NCI-H510A (cell line): Measurements from ENCODE around the gene ABCC6.
"Not testable (repeated sequence)": the region's sequence is repeated elsewhere in the genome, so short reads cannot be mapped to it uniquely, and the experiment has no call there.

Experiments
- DNase-seq: peaks from one replicate; lab custom pipeline; 2025; lab: John Stamatoyannopoulos, UW

ABCC6 gene

GRCh38 chr16:16190546-16190945 lies 32.7 kb downstream of the ABCC6 start:
- no peak for DNase-seq

GRCh38 chr16:16189842-16190241 lies 33.5 kb downstream of the ABCC6 start:
- DNase-seq = no peak

- DNase-seq = no peak
These were observed 34.5 kb downstream of the ABCC6 start for GRCh38 chr16:16188827-16189226.

- DNase-seq = no peak
These were observed 36.5 kb downstream of the ABCC6 start for GRCh38 chr16:16186820-16187219.

GRCh38 chr16:16185095-16185494 lies 38.2 kb downstream of the ABCC6 start:
- no peak for DNase-seq

GRCh38 chr16:16184594-16184993 lies 38.7 kb downstream of the ABCC6 start:
- no peak for DNase-seq

- DNase-seq = no peak
These were observed 39.7 kb downstream of the ABCC6 start for GRCh38 chr16:16183562-16183961.

- DNase-seq = no peak
These were observed 40.4 kb downstream of the ABCC6 start for GRCh38 chr16:16182918-16183317.

GRCh38 chr16:16181748-16182147 lies 41.5 kb downstream of the ABCC6 start:
- not testable (repeated sequence) for DNase-seq

- DNase-seq = no peak
These were observed 44.7 kb downstream of the ABCC6 start for GRCh38 chr16:16178455-16179162.

GRCh38 chr16:16176328-16176727 lies 47.0 kb downstream of the ABCC6 start:
- no peak for DNase-seq

GRCh38 chr16:16175296-16175695 lies 48.0 kb downstream of the ABCC6 start:
- no peak for DNase-seq

GRCh38 chr16:16172991-16173390 lies 50.3 kb downstream of the ABCC6 start:
- no peak for DNase-seq

- DNase-seq = no peak
These were observed 51.9 kb downstream of the ABCC6 start for GRCh38 chr16:16171332-16171919.

GRCh38 chr16:16169615-16170014 lies 53.7 kb downstream of the ABCC6 start:
- DNase-seq = no peak

- no peak for DNase-seq
These were observed 54.9 kb downstream of the ABCC6 start for GRCh38 chr16:16168431-16168830.

GRCh38 chr16:16167927-16168326 lies 55.4 kb downstream of the ABCC6 start:
- DNase-seq = no peak

GRCh38 chr16:16166949-16167348 lies 56.3 kb downstream of the ABCC6 start:
- no peak for DNase-seq

- DNase-seq = no peak
These were observed 57.2 kb downstream of the ABCC6 start for GRCh38 chr16:16166085-16166484.

- no peak for DNase-seq
These were observed 59.1 kb downstream of the ABCC6 start for GRCh38 chr16:16164243-16164642.

- DNase-seq = no peak
These were observed 59.7 kb downstream of the ABCC6 start for GRCh38 chr16:16163571-16163970.

- no peak for DNase-seq
These were observed 60.2 kb downstream of the ABCC6 start for GRCh38 chr16:16163109-16163508.

GRCh38 chr16:16162591-16162990 lies 60.7 kb downstream of the ABCC6 start:
- no peak for DNase-seq

- not testable (repeated sequence) for DNase-seq
These were observed 61.5 kb downstream of the ABCC6 start for GRCh38 chr16:16161840-16162239.
